Activated naive CD8-positive, alpha-beta T cell (primary cell): ENCODE data around the gene ATOH8.
"Not testable (repeated sequence)": the region's sequence is repeated elsewhere in the genome, so short reads cannot be mapped to it uniquely, and the experiment has no call there.

Experiments
- H3K27ac Mint-ChIP-seq: one replicate; pipeline ENCODE4 v1.8.0; 2021; ENCODE audit warnings: mixed read lengths
- H3K27me3 Mint-ChIP-seq: one replicate; pipeline ENCODE4 v1.8.0; 2021; ENCODE audit warnings: mixed read lengths
- H3K36me3 Mint-ChIP-seq: one replicate; pipeline ENCODE4 v1.8.0; 2021; ENCODE audit warnings: mixed read lengths
- H3K4me1 Mint-ChIP-seq: one replicate; pipeline ENCODE4 v1.8.0; 2021; ENCODE audit warnings: low read depth, mixed read lengths
- H3K4me3 Mint-ChIP-seq: one replicate; pipeline ENCODE4 v1.8.0; 2021; ENCODE audit warnings: mild to moderate bottlenecking, mixed read lengths
- H3K9me3 Mint-ChIP-seq: one replicate; pipeline ENCODE4 v1.8.0; 2021; ENCODE audit warnings: low read depth, mixed read lengths

Gene ATOH8

GRCh38 chr2:85811180-85812093 lies 57.6 kb downstream of the ATOH8 start:
- no peak overlapping the region for H3K27ac Mint-ChIP-seq
- H3K4me3 Mint-ChIP-seq: no peak overlapping the region
- H3K27me3 Mint-ChIP-seq: peaks cover 4% of the 10 kb centered on the region
- H3K36me3 Mint-ChIP-seq: no peaks in the 10 kb centered on the region
- no peaks in the 10 kb centered on the region for H3K4me1 Mint-ChIP-seq
- no peaks in the 10 kb centered on the region for H3K9me3 Mint-ChIP-seq

DNA sequence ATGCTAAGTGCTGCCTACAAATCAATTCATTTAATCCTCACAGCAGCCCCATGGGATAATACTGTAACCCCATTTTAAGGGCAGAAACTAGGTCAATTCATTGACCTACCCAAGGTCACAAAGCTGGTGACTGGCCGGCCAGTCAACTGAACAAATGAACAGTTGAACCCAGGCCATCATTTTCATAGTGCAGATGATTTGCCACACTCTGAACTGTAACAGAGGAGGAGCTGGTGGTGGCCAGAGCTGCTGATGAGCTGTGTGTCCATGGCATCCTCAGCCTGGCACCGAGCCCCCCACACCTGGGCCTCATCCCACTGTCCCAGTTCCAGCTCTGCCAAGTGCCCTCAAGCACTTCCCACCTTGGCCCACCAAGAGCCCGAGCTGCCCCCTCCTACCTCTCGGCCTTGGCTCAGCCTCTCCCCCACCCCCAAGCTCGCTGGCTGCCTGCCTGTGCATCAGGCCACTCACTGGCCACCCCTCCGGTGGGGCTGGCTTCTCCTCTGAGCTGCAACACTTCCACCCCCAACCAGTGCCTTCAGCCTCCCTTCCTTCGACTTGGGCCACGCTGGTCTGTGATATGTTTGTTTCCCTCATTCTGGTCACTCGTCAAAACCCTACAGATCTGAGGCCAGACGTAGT lies 58.4 kb downstream of the ATOH8 start:
- H3K9me3 Mint-ChIP-seq: no peaks in the 10 kb centered on the region
- no peaks in the 10 kb centered on the region for H3K4me1 Mint-ChIP-seq
- no peaks in the 10 kb centered on the region for H3K36me3 Mint-ChIP-seq
- H3K4me3 Mint-ChIP-seq: no peak overlapping the region
- H3K27me3 Mint-ChIP-seq: peaks cover 4% of the 10 kb centered on the region
- H3K27ac Mint-ChIP-seq: no peak overlapping the region

DNA sequence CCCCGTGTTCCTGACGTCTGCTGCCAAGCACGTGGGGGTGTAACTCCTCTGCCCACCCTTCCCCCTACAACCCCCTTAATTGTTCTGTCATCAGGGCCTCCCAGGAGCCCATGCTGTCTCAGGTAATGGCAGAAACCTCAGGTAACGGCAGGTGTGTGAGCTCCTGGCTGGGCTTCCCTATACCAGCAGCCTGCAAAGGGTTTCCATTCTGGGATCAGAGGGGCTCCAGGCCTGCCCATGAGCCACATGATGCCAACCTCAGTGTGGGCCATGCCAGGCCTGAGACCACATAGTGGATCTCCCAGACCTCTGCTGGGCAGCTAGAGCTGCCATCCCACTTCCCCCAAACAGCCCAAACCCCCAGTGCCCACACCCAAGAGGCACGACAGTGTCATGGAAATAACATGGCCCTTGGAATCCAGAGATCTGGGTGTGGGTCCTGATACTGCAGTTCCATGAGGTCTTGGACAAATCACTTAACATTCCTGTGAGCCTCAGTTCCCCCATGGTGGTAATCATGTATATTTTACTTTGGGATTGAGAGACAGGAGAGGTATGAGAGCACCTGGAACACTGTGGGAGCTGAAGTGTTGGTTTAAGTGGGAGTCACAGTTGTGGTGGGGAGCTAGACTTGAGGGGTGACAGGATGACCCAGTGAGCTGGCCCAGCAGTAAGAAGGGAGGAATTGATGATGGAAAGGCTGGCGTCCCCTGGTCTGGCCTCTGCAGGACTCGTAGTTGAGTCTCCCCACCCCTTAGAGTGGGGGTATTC lies 59.6 kb downstream of the ATOH8 start:
- Mint-ChIP-seq H3K9me3 (no peaks in the 10 kb centered on the region), H3K36me3 (no peaks in the 10 kb centered on the region), H3K4me1 (no peaks in the 10 kb centered on the region), H3K27ac (no peak overlapping the region), H3K4me3 (no peak overlapping the region), H3K27me3 (peaks cover 4% of the 10 kb centered on the region)

GRCh38 chr2:85813982-85814801 lies 60.4 kb downstream of the ATOH8 start:
- Mint-ChIP-seq H3K27ac (no peak overlapping the region), H3K4me1 (no peaks in the 10 kb centered on the region)

GRCh38 chr2:85814802-85815550 lies 61.2 kb downstream of the ATOH8 start:
- no peaks in the 10 kb centered on the region for H3K9me3 Mint-ChIP-seq
- H3K4me3 Mint-ChIP-seq: no peak overlapping the region
- H3K27ac Mint-ChIP-seq: no peak overlapping the region
- H3K4me1 Mint-ChIP-seq: no peaks in the 10 kb centered on the region
- no peaks in the 10 kb centered on the region for H3K36me3 Mint-ChIP-seq
- H3K27me3 Mint-ChIP-seq: peaks cover 4% of the 10 kb centered on the region

More at GRCh38 chr2:85813982-85814801, 60.4 kb downstream of the ATOH8 start:
- H3K4me3 Mint-ChIP-seq: no peak overlapping the region
- no peaks in the 10 kb centered on the region for H3K9me3 Mint-ChIP-seq
- no peaks in the 10 kb centered on the region for H3K36me3 Mint-ChIP-seq
- H3K27me3 Mint-ChIP-seq: peaks cover 4% of the 10 kb centered on the region

- no peak overlapping the region for H3K4me3 Mint-ChIP-seq
- H3K9me3 Mint-ChIP-seq: no peaks in the 10 kb centered on the region
- no peaks in the 10 kb centered on the region for H3K36me3 Mint-ChIP-seq
- H3K27me3 Mint-ChIP-seq: no peaks in the 10 kb centered on the region
- H3K4me1 Mint-ChIP-seq: no peaks in the 10 kb centered on the region
- no peak overlapping the region for H3K27ac Mint-ChIP-seq
Observed at GRCh38 chr2:85819811-85820510, 66.2 kb downstream of the ATOH8 start.

DNA sequence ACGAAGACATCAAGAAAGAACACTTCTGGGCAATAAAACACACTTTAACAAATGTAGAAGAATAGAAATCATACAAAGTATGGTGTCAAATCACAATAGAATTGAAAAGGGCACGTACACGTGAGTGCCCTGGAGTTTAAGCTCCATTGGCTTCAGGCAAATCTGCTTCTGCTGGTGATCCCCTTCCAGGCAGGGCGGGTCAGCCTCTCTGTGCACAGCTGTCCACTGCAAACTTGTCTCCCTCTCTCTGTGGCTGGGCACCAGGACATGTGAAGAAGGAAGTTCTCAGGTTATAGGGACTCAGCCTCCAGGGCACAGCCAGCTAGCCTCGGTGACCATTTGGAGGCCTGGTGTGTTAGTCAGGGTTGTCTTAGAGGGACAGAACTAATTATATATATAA lies 69.0 kb downstream of the ATOH8 start:
- Mint-ChIP-seq H3K36me3 (no peaks in the 10 kb centered on the region), H3K9me3 (no peaks in the 10 kb centered on the region), H3K4me3 (no peak overlapping the region), H3K27ac (no peak overlapping the region), H3K27me3 (no peaks in the 10 kb centered on the region), H3K4me1 (peaks cover 7% of the 10 kb centered on the region)

DNA sequence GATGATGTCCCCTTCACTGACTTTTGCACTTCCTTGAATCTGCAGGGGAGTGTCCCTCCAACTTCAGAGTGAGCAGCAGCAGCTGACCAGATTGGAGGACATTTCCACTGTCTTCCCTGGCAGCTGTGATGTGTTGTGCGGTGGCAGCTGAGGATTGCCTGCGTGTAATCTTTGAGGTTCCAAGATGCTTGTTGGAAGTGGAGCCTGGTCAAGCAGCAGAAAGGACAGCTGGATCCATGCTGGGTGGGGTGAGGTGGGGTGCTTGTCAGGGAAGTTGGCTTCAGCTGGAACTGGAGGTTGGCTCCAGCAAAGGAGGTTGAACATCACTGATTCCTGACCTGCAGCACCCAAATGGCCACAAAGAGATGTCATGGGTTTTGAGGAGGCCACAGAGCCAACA lies 70.2 kb downstream of the ATOH8 start:
- Mint-ChIP-seq H3K36me3 (no peaks in the 10 kb centered on the region), H3K4me1 (peaks cover 12% of the 10 kb centered on the region), H3K9me3 (no peaks in the 10 kb centered on the region), H3K27me3 (no peaks in the 10 kb centered on the region), H3K27ac (no peak overlapping the region), H3K4me3 (no peak overlapping the region)

DNA sequence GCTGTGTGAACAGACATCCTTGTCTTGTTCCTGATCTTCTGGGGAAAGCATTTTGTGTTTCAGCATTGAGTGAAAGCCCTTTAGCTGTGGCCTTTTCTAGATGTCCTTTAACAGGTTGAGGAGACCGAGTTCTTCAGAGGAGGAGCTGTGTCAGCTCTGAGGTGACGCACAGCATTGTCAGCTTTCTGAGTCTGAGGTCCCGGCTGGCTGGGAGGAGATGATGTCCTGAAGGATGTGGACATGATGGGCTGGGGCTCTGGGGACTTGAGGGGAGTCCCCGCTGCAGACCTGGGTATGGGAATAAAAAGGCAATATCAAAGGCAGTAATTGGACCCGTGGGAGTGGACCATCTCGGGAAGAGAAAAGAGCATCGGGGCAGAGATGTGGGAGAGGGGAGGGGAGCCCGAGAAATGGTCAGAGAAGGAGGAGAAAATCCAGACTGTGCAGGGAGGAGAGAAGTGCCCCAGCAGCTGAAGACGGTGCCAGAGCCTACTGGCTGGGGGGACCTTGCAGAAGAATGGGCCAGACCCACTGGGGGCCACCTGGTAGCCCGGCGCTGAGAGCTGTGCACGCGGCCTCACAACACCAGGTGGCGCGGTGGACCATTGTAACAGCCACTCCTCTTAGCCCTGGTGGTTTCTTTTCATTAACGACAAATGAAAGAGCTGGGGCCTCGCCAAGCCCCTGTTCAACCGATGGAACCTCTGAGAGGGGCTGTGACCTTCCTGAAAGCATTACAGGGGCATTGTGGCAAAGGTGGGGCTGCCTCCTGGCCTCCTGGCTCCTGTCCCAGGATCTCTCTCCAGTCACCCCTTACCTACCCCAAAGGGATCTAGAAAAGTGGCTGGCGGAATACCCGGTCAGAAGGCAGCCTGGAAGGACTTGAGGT lies 73.4 kb downstream of the ATOH8 start:
- Mint-ChIP-seq H3K27me3 (no peaks in the 10 kb centered on the region), H3K4me1 (peaks cover 21% of the 10 kb centered on the region), H3K9me3 (no peaks in the 10 kb centered on the region), H3K27ac (no peak overlapping the region), H3K36me3 (no peaks in the 10 kb centered on the region), H3K4me3 (peak overlapping the region; percentile 35)

DNA sequence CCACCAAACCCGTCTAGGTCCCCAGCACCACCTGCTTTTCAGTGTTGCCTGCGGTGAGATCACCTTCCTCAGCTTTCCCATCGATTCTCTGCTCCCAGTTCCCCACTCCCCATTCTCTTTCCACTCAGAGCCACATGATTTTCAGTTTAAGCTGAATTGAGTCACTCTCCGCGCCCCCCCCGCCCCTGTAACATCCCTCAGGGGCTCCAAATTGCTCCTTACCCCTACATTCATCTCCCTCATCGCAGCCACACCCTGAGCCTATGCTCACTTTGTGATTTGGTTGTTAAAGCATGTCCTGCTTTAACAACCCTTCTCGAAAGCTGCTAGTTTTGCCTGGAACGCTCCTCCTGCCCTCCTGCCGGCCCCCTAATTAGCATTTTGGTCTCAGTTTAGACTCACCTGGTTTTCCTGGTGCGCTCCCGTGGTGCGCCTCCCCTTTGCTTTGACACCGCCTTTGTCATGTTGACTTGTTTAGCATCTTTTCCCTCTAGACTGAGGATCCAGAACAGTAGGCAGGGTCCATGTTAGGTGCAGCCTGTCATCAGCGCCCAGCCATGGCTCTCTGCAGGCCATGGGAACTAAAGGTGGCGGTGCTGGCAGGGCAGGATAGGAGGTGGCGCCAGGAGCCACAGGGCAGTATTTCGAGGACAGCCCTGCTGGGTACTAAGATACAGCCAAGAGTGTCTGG lies 74.2 kb downstream of the ATOH8 start:
- Mint-ChIP-seq H3K4me3 (peak overlapping the region; percentile 35), H3K4me1 (peaks cover 22% of the 10 kb centered on the region), H3K36me3 (no peaks in the 10 kb centered on the region), H3K27ac (peak overlapping the region; percentile 41), H3K9me3 (no peaks in the 10 kb centered on the region), H3K27me3 (no peaks in the 10 kb centered on the region)

DNA sequence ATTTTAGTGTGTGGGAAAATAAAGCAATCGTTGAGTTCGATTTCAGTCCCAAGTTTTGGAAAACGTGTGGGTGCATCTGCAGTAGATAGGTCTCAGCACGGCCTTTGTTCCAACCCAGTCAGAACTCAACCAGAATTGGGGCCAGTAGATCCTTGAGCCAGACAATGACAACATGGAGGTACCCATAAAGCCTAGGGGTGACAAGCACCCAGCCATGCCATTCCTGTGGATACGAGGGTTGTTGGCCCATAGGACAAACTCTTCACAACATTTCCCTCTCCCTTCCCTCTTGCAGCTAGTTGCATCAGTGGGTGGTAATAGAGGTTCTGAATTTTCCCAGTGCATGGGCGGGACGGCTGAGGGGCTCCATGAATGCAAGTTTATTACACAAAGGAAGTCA lies 74.9 kb downstream of the ATOH8 start:
- Mint-ChIP-seq H3K9me3 (no peaks in the 10 kb centered on the region), H3K4me3 (no peak overlapping the region)

GRCh38 chr2:85829394-85829793 lies 75.6 kb downstream of the ATOH8 start:
- not testable (repeated sequence) for H3K4me3 Mint-ChIP-seq, H3K27ac Mint-ChIP-seq, H3K27me3 Mint-ChIP-seq, H3K36me3 Mint-ChIP-seq, H3K9me3 Mint-ChIP-seq
- H3K4me1 Mint-ChIP-seq: peaks cover 28% of the 10 kb centered on the region

More for the DNA sequence above, 74.9 kb downstream of the ATOH8 start:
- Mint-ChIP-seq H3K4me1 (peaks cover 28% of the 10 kb centered on the region), H3K27ac (no peak overlapping the region), H3K36me3 (no peaks in the 10 kb centered on the region), H3K27me3 (no peaks in the 10 kb centered on the region)
